H9 (cell line): ENCODE data around the gene TM9SF4. TPM values are rescaled to one million over a fixed set of nuclear protein-coding genes. Genes with fewer than 3 reads are reported as not detected.

Experiments
- DNase-seq: peaks from one replicate; pipeline ENCODE4 v3.0.0-alpha.2; 2017
- H2AFZ ChIP-seq: one replicate; pipeline ENCODE4 v1.6.1; 2013; ENCODE audit warnings: mild to moderate bottlenecking, low read length, control low read depth, moderate library complexity
- H2AK5ac ChIP-seq: 2 replicates; pipeline ENCODE4 v1.6.1; 2013; ENCODE audit warnings: low read length, control low read depth, mixed read lengths; ENCODE audit not compliant: insufficient read length
- H2BK120ac ChIP-seq: one replicate; pipeline ENCODE4 v1.6.1; 2013; ENCODE audit warnings: low read depth, mild to moderate bottlenecking, low read length, control low read depth, inconsistent platforms; ENCODE audit not compliant: poor library complexity, severe bottlenecking
- H2BK12ac ChIP-seq: 2 replicates; pipeline ENCODE4 v1.6.1; 2013; ENCODE audit warnings: low read length, control low read depth, mixed read lengths, low read depth; ENCODE audit not compliant: insufficient read length
- H2BK15ac ChIP-seq: 2 replicates; pipeline ENCODE4 v1.6.1; 2013; ENCODE audit warnings: low read depth, low read length, control low read depth
- H2BK20ac ChIP-seq: one replicate; pipeline ENCODE4 v1.6.1; 2013; ENCODE audit warnings: low read depth, mild to moderate bottlenecking, low read length, control low read depth, inconsistent platforms; ENCODE audit not compliant: poor library complexity, severe bottlenecking
- H2BK5ac ChIP-seq: 2 replicates; pipeline ENCODE4 v1.6.1; 2013; ENCODE audit warnings: low read length, control low read depth, mixed read lengths; ENCODE audit not compliant: insufficient read length
- H3K14ac ChIP-seq: 2 replicates; pipeline ENCODE4 v1.6.1; 2013; ENCODE audit warnings: low read length, control low read depth; ENCODE audit not compliant: insufficient read depth
- H3K18ac ChIP-seq: 2 replicates; pipeline ENCODE4 v1.6.1; 2013; ENCODE audit warnings: low read depth, mild to moderate bottlenecking, mixed read lengths, low read length, control low read depth; ENCODE audit not compliant: insufficient read length
- H3K23ac ChIP-seq: 2 replicates; pipeline ENCODE4 v1.6.1; 2013; ENCODE audit warnings: low read length, control low read depth, mixed read lengths, low read depth; ENCODE audit not compliant: insufficient read length
- H3K23me2 ChIP-seq: 2 replicates; pipeline ENCODE4 v1.6.1; 2013; ENCODE audit warnings: low read depth, mild to moderate bottlenecking, mixed read lengths, low read length, control low read depth; ENCODE audit not compliant: insufficient read length, poor library complexity, severe bottlenecking
- H3K27ac ChIP-seq: 2 replicates; pipeline ENCODE4 v1.5.1; 2013; ENCODE audit warnings: low read length, control low read depth, mixed read lengths, low read depth; ENCODE audit not compliant: insufficient read length
- H3K27me3 ChIP-seq: 2 replicates; pipeline ENCODE4 v1.6.1; 2013; ENCODE audit warnings: low read length, control low read depth, inconsistent platforms; ENCODE audit not compliant: insufficient read depth
- H3K4ac ChIP-seq: 2 replicates; pipeline ENCODE4 v1.6.1; 2013; ENCODE audit warnings: low read depth, mild to moderate bottlenecking, control low read depth, inconsistent platforms, low read length, moderate library complexity
- H3K4me1 ChIP-seq: 2 replicates; pipeline ENCODE4 v1.6.1; 2013; ENCODE audit warnings: low read length, control low read depth, inconsistent platforms; ENCODE audit not compliant: insufficient read depth
- H3K4me2 ChIP-seq: 2 replicates; pipeline ENCODE4 v1.6.1; 2013; ENCODE audit warnings: low read length, control low read depth, mixed read lengths; ENCODE audit not compliant: insufficient read length, insufficient read depth
- H3K56ac ChIP-seq: 2 replicates; pipeline ENCODE4 v1.6.1; 2013; ENCODE audit warnings: low read depth, mild to moderate bottlenecking, mixed read lengths, low read length, control low read depth; ENCODE audit not compliant: insufficient read length
- H3K79me1 ChIP-seq: 2 replicates; pipeline ENCODE4 v1.6.1; 2013; ENCODE audit warnings: low read depth, mild to moderate bottlenecking, moderate library complexity, low read length, control low read depth, inconsistent platforms; ENCODE audit not compliant: insufficient read depth, poor library complexity, severe bottlenecking
- H3K79me2 ChIP-seq: 2 replicates; pipeline ENCODE4 v1.6.1; 2013; ENCODE audit warnings: low read length, control low read depth, inconsistent platforms; ENCODE audit not compliant: insufficient read depth
- H3K9ac ChIP-seq: 2 replicates; pipeline ENCODE4 v1.6.1; 2013; ENCODE audit warnings: low read length, control low read depth, mixed read lengths; ENCODE audit not compliant: insufficient read length; ENCODE audit errors: extremely low read depth
- H3K9me3 ChIP-seq: one replicate; pipeline ENCODE4 v1.6.1; 2013; ENCODE audit warnings: low read depth, low read length, inconsistent platforms; ENCODE audit not compliant: control insufficient read depth
- H3T11ph ChIP-seq: one replicate; pipeline ENCODE4 v1.6.1; 2013; ENCODE audit warnings: mild to moderate bottlenecking, low read length, control low read depth, inconsistent platforms
- H4K20me1 ChIP-seq: one replicate; pipeline ENCODE4 v1.6.1; 2013; ENCODE audit not compliant: control insufficient read depth, insufficient read length, insufficient read depth
- H4K5ac ChIP-seq: 2 replicates; pipeline ENCODE4 v1.6.1; 2013; ENCODE audit warnings: low read depth, mild to moderate bottlenecking, mixed read lengths, low read length, control low read depth; ENCODE audit not compliant: insufficient read length
- H4K8ac ChIP-seq: replicated peaks from 2 replicates; pipeline ENCODE4 v1.6.1; 2013; ENCODE audit warnings: low read length, control low read depth, mixed read lengths, low read depth; ENCODE audit not compliant: insufficient read length
- H4K91ac ChIP-seq: 2 replicates; pipeline ENCODE4 v1.6.1; 2013; ENCODE audit warnings: low read depth, mild to moderate bottlenecking, moderate library complexity, mixed read lengths, low read length, control low read depth; ENCODE audit not compliant: insufficient read length
- H3K27ac Mint-ChIP-seq, 3 experiments: 2 replicates in 2 of 3; 3 replicates in 1 of 3; pipeline ENCODE4 v1.8.0; 2020 to 2021; ENCODE audit warnings: mixed read lengths in 3 of 3, mild to moderate bottlenecking in 1 of 3, moderate library complexity in 1 of 3
- H3K27me3 Mint-ChIP-seq: 2 replicates; pipeline ENCODE4 v1.8.0; 2021; ENCODE audit warnings: low read depth, mild to moderate bottlenecking, moderate library complexity, mixed read lengths
- H3K36me3 Mint-ChIP-seq, 3 experiments: 2 replicates in 2 of 3; 3 replicates in 1 of 3; pipeline ENCODE4 v1.8.0; 2020 to 2021; ENCODE audit warnings: low read depth in 3 of 3, mixed read lengths in 3 of 3; ENCODE audit not compliant: insufficient read depth in 1 of 3
- H3K4me1 Mint-ChIP-seq, 2 experiments: 2 replicates each; pipeline ENCODE4 v1.8.0; 2020; ENCODE audit warnings: mixed read lengths in 2 of 2
- H3K4me3 Mint-ChIP-seq, 2 experiments: 2 replicates in 1 of 2; 3 replicates in 1 of 2; pipeline ENCODE4 v1.8.0; 2020 to 2021; ENCODE audit warnings: mild to moderate bottlenecking in 2 of 2, mixed read lengths in 2 of 2, moderate library complexity in 1 of 2
- H3K9me3 Mint-ChIP-seq, 2 experiments: 2 replicates in 1 of 2; 3 replicates in 1 of 2; pipeline ENCODE4 v1.8.0; 2020; ENCODE audit warnings: mild to moderate bottlenecking in 2 of 2, mixed read lengths in 2 of 2, moderate library complexity in 1 of 2
- WGBS: extraction: QIAGEN DNeasy Blood & Tissue Kit; methylation state at CpG from one replicate; pipeline ENCODE4 v1.1.7; 2013; ENCODE audit warnings: missing lambda C conversion rate, low lambda C conversion rate, mixed read lengths; ENCODE audit not compliant: insufficient read length; ENCODE audit errors: extremely low coverage; 5-methylcytosine and 5-hydroxymethylcytosine counted together
- total RNA-seq: library from RNA; stranded (reverse); gene quantifications from 2 replicates; pipeline ENCODE4 v1.2.1, GENCODE V29; 2021
- TF ChIP-seq, protein P1 (sequence below): fragments of 200-600 bp; sonication (generic); conservative IDR thresholded peaks from 3 replicates; pipeline ENCODE4 v1.8.0; 2021; ENCODE audit warnings: antibody characterized with exemption, mild to moderate bottlenecking

The TM9SF4 gene
- total RNA-seq, 1 experiment from 2014 or later, result 62.3 TPM

DNA sequence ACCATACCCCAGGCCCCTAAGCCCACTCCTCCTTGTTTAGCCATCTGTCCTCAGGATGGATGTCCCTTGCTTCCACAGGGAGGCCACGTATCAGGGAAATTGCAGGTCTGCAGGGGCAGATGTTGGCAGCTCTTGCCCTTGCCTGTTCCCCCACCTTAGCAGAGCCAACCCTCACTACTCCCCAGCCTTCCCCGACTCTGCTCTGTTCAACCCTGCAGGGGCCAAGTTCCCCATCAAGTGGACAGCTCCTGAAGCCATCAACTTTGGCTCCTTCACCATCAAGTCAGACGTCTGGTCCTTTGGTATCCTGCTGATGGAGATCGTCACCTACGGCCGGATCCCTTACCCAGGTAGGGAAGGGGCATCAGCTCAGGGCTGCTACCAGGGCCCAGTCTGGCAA lies 10.7 kb upstream of the TM9SF4 start:
- no peaks in the 10 kb centered on the region for H3K79me1 ChIP-seq
- H3K4me1 ChIP-seq, result no peaks in the 10 kb centered on the region
- H3K4me2 ChIP-seq, result no peak overlapping the region
- Mint-ChIP-seq H3K4me3 (peak overlapping the region in 1 of 2 experiments; percentile 13; a peak in 2 of 5 replicates), H3K36me3 (no peaks in the 10 kb centered on the region), H3K4me1 (no peaks in the 10 kb centered on the region), H3K27ac (no peak overlapping the region), H3K27me3 (peaks cover 52% of the 10 kb centered on the region), H3K9me3 (no peaks in the 10 kb centered on the region)
- H4K20me1 ChIP-seq, result no peaks in the 10 kb centered on the region
- H4K5ac ChIP-seq, result no peak overlapping the region
- no CpG with 5 or more reads among the region's 6 CpGs for WGBS
- no peaks in the 10 kb centered on the region for H3K23me2 ChIP-seq
- no peak overlapping the region for H2AFZ ChIP-seq
- no peak overlapping the region for H2BK12ac ChIP-seq
- no peak for DNase-seq
- no peaks in the 10 kb centered on the region for H3K9me3 ChIP-seq
- no peak overlapping the region for H3K23ac ChIP-seq
- TF ChIP-seq, protein P1, sequence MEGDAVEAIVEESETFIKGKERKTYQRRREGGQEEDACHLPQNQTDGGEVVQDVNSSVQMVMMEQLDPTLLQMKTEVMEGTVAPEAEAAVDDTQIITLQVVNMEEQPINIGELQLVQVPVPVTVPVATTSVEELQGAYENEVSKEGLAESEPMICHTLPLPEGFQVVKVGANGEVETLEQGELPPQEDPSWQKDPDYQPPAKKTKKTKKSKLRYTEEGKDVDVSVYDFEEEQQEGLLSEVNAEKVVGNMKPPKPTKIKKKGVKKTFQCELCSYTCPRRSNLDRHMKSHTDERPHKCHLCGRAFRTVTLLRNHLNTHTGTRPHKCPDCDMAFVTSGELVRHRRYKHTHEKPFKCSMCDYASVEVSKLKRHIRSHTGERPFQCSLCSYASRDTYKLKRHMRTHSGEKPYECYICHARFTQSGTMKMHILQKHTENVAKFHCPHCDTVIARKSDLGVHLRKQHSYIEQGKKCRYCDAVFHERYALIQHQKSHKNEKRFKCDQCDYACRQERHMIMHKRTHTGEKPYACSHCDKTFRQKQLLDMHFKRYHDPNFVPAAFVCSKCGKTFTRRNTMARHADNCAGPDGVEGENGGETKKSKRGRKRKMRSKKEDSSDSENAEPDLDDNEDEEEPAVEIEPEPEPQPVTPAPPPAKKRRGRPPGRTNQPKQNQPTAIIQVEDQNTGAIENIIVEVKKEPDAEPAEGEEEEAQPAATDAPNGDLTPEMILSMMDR, result no peak
- H3K56ac ChIP-seq, result no peak overlapping the region
- H3K79me2 ChIP-seq, result no peaks in the 10 kb centered on the region
- no peak overlapping the region for H2BK5ac ChIP-seq
- no peak overlapping the region for H4K8ac ChIP-seq
- no peak overlapping the region for H4K91ac ChIP-seq
- H2BK20ac ChIP-seq, result no peak overlapping the region
- H3K18ac ChIP-seq, result no peak overlapping the region
- H3T11ph ChIP-seq, result no peak overlapping the region
- H3K9ac ChIP-seq, result no peak overlapping the region
- H3K14ac ChIP-seq, result no peak overlapping the region
- H2BK120ac ChIP-seq, result no peak overlapping the region
- no peaks in the 10 kb centered on the region; the same call in 1 of the 2 replicates for H3K27me3 ChIP-seq
- H2AK5ac ChIP-seq, result no peak overlapping the region
- H3K27ac ChIP-seq, result no peak overlapping the region
- H2BK15ac ChIP-seq, result no peak overlapping the region
- no peak overlapping the region for H3K4ac ChIP-seq
